K562 (cell line): ENCODE results near the gene PSMD11. TPM values are rescaled to one million over a fixed set of nuclear protein-coding genes. Genes with fewer than 3 reads are reported as not detected.

ENCODE experiments used
- ARID3A ChIP-seq: IDR thresholded peaks from 2 replicates; pipeline ENCODE4 v1.6.1; 2012; ENCODE audit warnings: low read depth, low read length, improper control_type of control experiment, borderline replicate concordance
- DPF2 ChIP-seq: fragments of 450-650 bp; IDR thresholded peaks from 2 replicates; pipeline ENCODE4 v1.6.1; 2016
- EP400 ChIP-seq: fragments of 450-650 bp; IDR thresholded peaks from 2 replicates; pipeline ENCODE4 v1.6.1; 2017; ENCODE audit warnings: antibody characterized with exemption, mild to moderate bottlenecking, moderate library complexity
- FOXA1 ChIP-seq: fragments of 450-650 bp; IDR thresholded peaks from 2 replicates; pipeline ENCODE4 v1.6.1; 2016; ENCODE audit warnings: mild to moderate bottlenecking, borderline replicate concordance
- GATA2 ChIP-seq: sonication (generic); formaldehyde crosslinking; IDR thresholded peaks from 2 replicates; pipeline ENCODE4 v1.4.0; 2020; ENCODE audit warnings: mild to moderate bottlenecking, missing genetic modification reagents
- MCM7 ChIP-seq, 2 experiments: fragments of 450-650 bp; IDR thresholded peaks; 2 replicates each; pipeline ENCODE4 v1.6.1; 2016 to 2018
- MECOM ChIP-seq: fragments of 250-450 bp; sonication (Bioruptor Pico); IDR thresholded peaks from 2 replicates; pipeline ENCODE4 v1.8.0; 2022; ENCODE audit warnings: inconsistent platforms
- MEF2D ChIP-seq: conservative IDR thresholded peaks from 2 replicates; pipeline ENCODE4 v1.6.1; 2016; ENCODE audit warnings: low read depth, missing genetic modification characterization, missing compliant biosample characterization
- PRDM10 ChIP-seq: fragments of 450-650 bp; IDR thresholded peaks from 2 replicates; pipeline ENCODE4 v1.6.1; 2018; ENCODE audit not compliant: partially characterized antibody
- SIN3A ChIP-seq, 2 experiments: fragments of 150-350 bp in 1 of 2; IDR thresholded peaks; 2 replicates each; pipeline ENCODE4 v1.6.1; 2011 to 2016; ENCODE audit warnings: borderline replicate concordance in 2 of 2, low read depth in 2 of 2, low read length in 2 of 2, mild to moderate bottlenecking in 2 of 2, moderate library complexity in 2 of 2; ENCODE audit not compliant: control insufficient read depth in 1 of 2
- SMARCA4 ChIP-seq: fragments of 450-650 bp; IDR thresholded peaks from 2 replicates; pipeline ENCODE4 v1.6.1; 2016
- THAP7 ChIP-seq: fragments of 250-450 bp; sonication (Bioruptor Pico); IDR thresholded peaks from 2 replicates; pipeline ENCODE4 v1.5.0; 2021
- ZKSCAN3 ChIP-seq: fragments of 250-450 bp; sonication (Bioruptor Pico); IDR thresholded peaks from 2 replicates; pipeline ENCODE4 v1.4.0; 2020
- ZNF23 ChIP-seq: fragments of 250-450 bp; sonication (Bioruptor Pico); IDR thresholded peaks from 2 replicates; pipeline ENCODE4 v1.4.0; 2020; ENCODE audit warnings: mild to moderate bottlenecking
- ZNF311 ChIP-seq: fragments of 250-450 bp; sonication (Bioruptor Pico); IDR thresholded peaks from 2 replicates; pipeline ENCODE4 v1.4.0; 2020; ENCODE audit warnings: mild to moderate bottlenecking, moderate library complexity
- ZNF347 ChIP-seq: fragments of 450-650 bp; formaldehyde crosslinking; IDR thresholded peaks from 2 replicates; pipeline ENCODE4 v1.4.0; 2020; ENCODE audit warnings: low read depth, mild to moderate bottlenecking, moderate library complexity
- ZNF583 ChIP-seq: fragments of 250-450 bp; sonication (Bioruptor Pico); IDR thresholded peaks from 2 replicates; pipeline ENCODE4 v1.4.0; 2020
- ZNF592 ChIP-seq: fragments of 450-650 bp; IDR thresholded peaks from 2 replicates; pipeline ENCODE4 v1.6.1; 2017; ENCODE audit warnings: antibody characterized with exemption, mild to moderate bottlenecking
- ZNF668 ChIP-seq: fragments of 250-450 bp; sonication (Bioruptor Pico); IDR thresholded peaks from 2 replicates; pipeline ENCODE4 v1.8.0; 2022; ENCODE audit warnings: mild to moderate bottlenecking, inconsistent platforms
- ZNF699 ChIP-seq: fragments of 250-450 bp; sonication (Bioruptor Pico); IDR thresholded peaks from 2 replicates; pipeline ENCODE4 v1.8.0; 2021; ENCODE audit warnings: mild to moderate bottlenecking, moderate library complexity; ENCODE audit not compliant: insufficient replicate concordance
- polyA plus RNA-seq, 8 experiments: library from polyadenylated mRNA; depleted of rRNA in 4 of 8; stranded (reverse) in 5 of 8; unstranded in 3 of 8; fragments of >200 nt; fragmentation: Nextera tagmentation in 2 of 8; fragmentation: Illumina TruSeq in 1 of 8; extraction: Ambion mirVana in 2 of 8; extraction: Trizol in 1 of 8; gene quantifications; 2 replicates each; pipeline versions ENCODE4 v1.2.1 to v1.2.3, GENCODE V29; 2011 to 2014; ENCODE audit warnings: inconsistent platforms in 1 of 8, missing spikeins in 1 of 8
- total RNA-seq, 7 experiments: library from RNA; depleted of rRNA in 6 of 7; stranded (reverse); fragments of >200 nt in 6 of 7; fragmentation: Illumina TruSeq in 2 of 7; extraction: Trizol in 2 of 7; gene quantifications; 2 replicates each; pipeline versions ENCODE4 v1.2.1 to v1.2.3, GENCODE V29; 2011 to 2021; ENCODE audit warnings: low replicate concordance in 1 of 7

The PSMD11 gene
- total and polyA plus RNA-seq, 9 of the 15 experiments (the other 6 are each of a cell fraction or from before 2014, with no cell fraction given), result 104 to 378 (median 158) TPM

GRCh38 chr17:32445971-32446370 is 1.7 kb downstream of the PSMD11 start (continued):
- TF ChIP-seq PRDM10 (no peak), DPF2 (peak; percentile 48; the same call in 1 of the 2 replicates), SIN3A (IDR thresholded peaks at IDR 0.05; ENCODE audit: borderline replicate concordance in 2 of 2, control insufficient read depth in 1 of 2, low read depth in 2 of 2, low read length in 2 of 2) (no peak), ARID3A (no peak), GATA2 (CRISPR knock-in tag) (no peak), ZNF311 (CRISPR knock-in tag) (no peak), ZNF668 (CRISPR knock-in tag) (no peak), ZNF592 (peak; percentile 51; the same call in 1 of the 2 replicates), MEF2D (tag) (no peak), THAP7 (no peak), ZNF347 (CRISPR knock-in tag) (no peak), FOXA1 (no peak), ZNF583 (CRISPR knock-in tag) (no peak), ZNF23 (CRISPR knock-in tag) (no peak), SMARCA4 (0 out of 2 replicates have a peak, but pooled peaks have one; percentile 24), ZKSCAN3 (CRISPR knock-in tag) (no peak), ZNF699 (no peak), MECOM (CRISPR knock-in tag) (no peak), MCM7 (IDR thresholded peaks at IDR 0.05) (no peak), EP400 (peak; percentile 49)
